GM12878 (cell line): ENCODE results near the gene A1BG. TPM values are rescaled to one million over a fixed set of nuclear protein-coding genes. Genes with fewer than 3 reads are reported as not detected.

Source experiments
- ATAC-seq: fragments of 200-7000 bp; cut with Tn5 transposase; 3 replicates; pipeline ENCODE4 v1.9.1; 2020; ENCODE audit warnings: mild to moderate bottlenecking, moderate library complexity
- BruUV-seq: library from RNA; stranded (reverse); fragments of 400-500 nt; replicated peaks from 2 replicates; lab custom pipeline; 2021; lab: Mats Ljungman, UMichigan
- CTCF ChIA-PET: fragments of 300-600 bp; sonication (Branson Sonifier 250); formaldehyde crosslinking; extraction: SDS; loops from one replicate; lab custom pipeline; 2021; ENCODE audit warnings: inconsistent platforms; lab: Yijun Ruan, JAX
- POLR2A ChIA-PET: fragments of 350-600 bp; formaldehyde crosslinking; extraction: SDS; loops from one replicate; lab custom pipeline; 2021; ENCODE audit warnings: inconsistent platforms; lab: Charles Lee
- RAD21 ChIA-PET: fragments of 300-600 bp; sonication (Branson Sonifier 250); formaldehyde crosslinking; loops from one replicate; lab custom pipeline; 2023; ENCODE audit warnings: antibody characterized with exemption; ENCODE audit not compliant: unreplicated experiment; lab: Charles Lee
- SMC1A ChIA-PET: fragments of 300-600 bp; sonication (Branson Sonifier 250); formaldehyde crosslinking; loops from one replicate; lab custom pipeline; 2023; ENCODE audit not compliant: unreplicated experiment, uncharacterized antibody; lab: Charles Lee
- DNase-seq: peaks from one replicate; pipeline ENCODE4 v3.0.0-alpha.2; 2011; ENCODE audit warnings: low read depth, low spot score
- FAIRE-seq: peaks from 3 replicates; lab custom pipeline; 2011; peaks lifted over from hg19 to GRCh38; lab: Jason Lieb, UNC
- H2AFZ ChIP-seq: 2 replicates; pipeline ENCODE4 v1.6.0; 2011; ENCODE audit warnings: low read depth, low read length, control low read depth; ENCODE audit not compliant: control insufficient read depth
- H3K27ac ChIP-seq: 2 replicates; pipeline ENCODE4 v1.5.1; 2011; ENCODE audit warnings: control low read depth; ENCODE audit not compliant: control insufficient read depth, insufficient read depth
- H3K27me3 ChIP-seq, 2 experiments: replicated peaks in 1 of 2; 2 replicates each; pipeline versions ENCODE4 v1.6.0 to v1.6.1; 2011; ENCODE audit warnings: low read length in 1 of 2; ENCODE audit not compliant: control insufficient read depth in 2 of 2, insufficient read depth in 2 of 2
- H3K36me3 ChIP-seq, 2 experiments: 2 replicates each; pipeline ENCODE4 v1.5.1; 2011; ENCODE audit warnings: low read length in 1 of 2; ENCODE audit not compliant: control insufficient read depth in 2 of 2, insufficient read depth in 2 of 2
- H3K4me1 ChIP-seq: 2 replicates; pipeline ENCODE4 v1.6.1; 2011; ENCODE audit warnings: mild to moderate bottlenecking, low read length, moderate library complexity, mixed read lengths; ENCODE audit not compliant: control insufficient read depth, insufficient read depth
- H3K4me2 ChIP-seq: 2 replicates; pipeline ENCODE4 v1.6.0; 2011; ENCODE audit warnings: control low read depth; ENCODE audit not compliant: control insufficient read depth, insufficient read depth
- H3K4me3 ChIP-seq: fragments of 200-600 bp; sonication (generic); 2 replicates; pipeline ENCODE4 v1.5.1; 2016
- H3K79me2 ChIP-seq: 2 replicates; pipeline ENCODE4 v1.6.0; 2011; ENCODE audit warnings: low read length; ENCODE audit not compliant: control insufficient read depth, insufficient read depth
- H3K9ac ChIP-seq: 2 replicates; pipeline ENCODE4 v1.8.0; 2011; ENCODE audit warnings: low read length, control low read depth, mixed read lengths; ENCODE audit not compliant: control insufficient read depth, insufficient read depth
- H3K9me3 ChIP-seq: replicated peaks from 3 replicates; pipeline ENCODE4 v1.5.1; 2011; ENCODE audit warnings: mild to moderate bottlenecking, low read length; ENCODE audit not compliant: control insufficient read depth, insufficient read depth
- H4K20me1 ChIP-seq: 2 replicates; pipeline ENCODE4 v1.6.0; 2011; ENCODE audit not compliant: control insufficient read depth, insufficient read depth
- ATF7 ChIP-seq: fragments of 450-650 bp; IDR thresholded peaks from 2 replicates; pipeline ENCODE4 v1.6.1; 2016; ENCODE audit warnings: low read depth, mild to moderate bottlenecking
- CREB1 ChIP-seq: IDR thresholded peaks from 2 replicates; pipeline ENCODE4 v1.6.1; 2012; ENCODE audit warnings: low read depth, mild to moderate bottlenecking, inconsistent platforms
- GATAD2B ChIP-seq: fragments of 450-650 bp; conservative IDR thresholded peaks from 2 replicates; pipeline ENCODE4 v1.6.1; 2017; ENCODE audit warnings: low read depth, mild to moderate bottlenecking, moderate library complexity
- IRF4 ChIP-seq: IDR thresholded peaks from 2 replicates; pipeline ENCODE4 v1.6.1; 2011; ENCODE audit warnings: low read depth, low read length
- JUNB ChIP-seq: IDR thresholded peaks from 2 replicates; pipeline ENCODE4 v1.6.1; 2016; ENCODE audit warnings: antibody characterized with exemption, mild to moderate bottlenecking
- NFIC ChIP-seq: IDR thresholded peaks from 2 replicates; pipeline ENCODE4 v1.6.1; 2012; ENCODE audit warnings: low read depth, mild to moderate bottlenecking, inconsistent platforms, low read length, moderate library complexity
- NFXL1 ChIP-seq: fragments of 450-650 bp; IDR thresholded peaks from 2 replicates; pipeline ENCODE4 v1.6.1; 2017; ENCODE audit warnings: antibody characterized with exemption, mild to moderate bottlenecking, borderline replicate concordance
- NFYB ChIP-seq: IDR thresholded peaks from 2 replicates; pipeline ENCODE4 v1.6.1; 2011; ENCODE audit warnings: low read depth, mild to moderate bottlenecking, low read length, improper control_type of control experiment, moderate library complexity; ENCODE audit not compliant: insufficient read depth
- NR2C1 ChIP-seq: fragments of 450-650 bp; IDR thresholded peaks from 2 replicates; pipeline ENCODE4 v1.6.1; 2017; ENCODE audit warnings: antibody characterized with exemption, mild to moderate bottlenecking, moderate library complexity
- SIX5 ChIP-seq: IDR thresholded peaks from 2 replicates; pipeline ENCODE4 v1.6.1; 2011; ENCODE audit warnings: mild to moderate bottlenecking, low read depth, low read length, moderate library complexity; ENCODE audit not compliant: severe bottlenecking
- SMC3 ChIP-seq: IDR thresholded peaks from 2 replicates; pipeline ENCODE4 v1.6.1; 2011; ENCODE audit warnings: low read length, improper control_type of control experiment, borderline replicate concordance
- TAF1 ChIP-seq: IDR thresholded peaks from 2 replicates; pipeline ENCODE4 v1.6.1; 2011; ENCODE audit warnings: mild to moderate bottlenecking, low read depth, low read length, borderline replicate concordance
- TCF12 ChIP-seq: IDR thresholded peaks from 2 replicates; pipeline ENCODE4 v1.6.1; 2011; ENCODE audit warnings: low read depth, mild to moderate bottlenecking, low read length
- TCF7 ChIP-seq: IDR thresholded peaks from 2 replicates; pipeline ENCODE4 v1.6.1; 2014; ENCODE audit warnings: antibody characterized with exemption, borderline replicate concordance
- ZSCAN29 ChIP-seq: fragments of 450-650 bp; IDR thresholded peaks from 2 replicates; pipeline ENCODE4 v1.6.1; 2017; ENCODE audit warnings: mild to moderate bottlenecking, moderate library complexity
- WGBS: methylation state at CpG from one replicate; pipeline ENCODE4 v1.1.6; 2016; ENCODE audit warnings: low lambda C conversion rate; ENCODE audit not compliant: insufficient replicate concordance, insufficient coverage; ENCODE audit errors: missing lambda C conversion rate; 5-methylcytosine and 5-hydroxymethylcytosine counted together
- in situ Hi-C: fragments of 300-500 bp; cut with MboI; formaldehyde crosslinking; loops from 9 replicates; pipeline ENCODE4 v1.14.3; 2018; ENCODE audit warnings: mixed read lengths
- intact Hi-C: fragments of 100-400 bp; cut with micrococcal nuclease; formaldehyde crosslinking; loops from one replicate; pipeline ENCODE4 v1.14.2; 2022; ENCODE audit not compliant: unreplicated experiment
- polyA plus RNA-seq, 11 experiments: library from polyadenylated mRNA; depleted of rRNA in 4 of 11; unstranded in 6 of 11; stranded (reverse) in 5 of 11; fragments of >200 nt; fragmentation: Nextera tagmentation in 4 of 11; fragmentation: Illumina TruSeq in 1 of 11; extraction: Ambion mirVana in 4 of 11; extraction: Trizol in 1 of 11; gene quantifications; 1 replicate in 1 of 11; 2 replicates in 10 of 11; pipeline versions ENCODE4 v1.2.1 to v1.2.3, GENCODE V29; 2011 to 2016; ENCODE audit warnings: inconsistent platforms in 2 of 11, missing spikeins in 2 of 11, low read depth in 1 of 11
- total RNA-seq, 4 experiments: library from RNA; depleted of rRNA in 3 of 4; stranded (reverse); fragments of >200 nt in 3 of 4; fragmentation: Illumina TruSeq in 1 of 4; extraction: Trizol in 1 of 4; gene quantifications; 2 replicates each; pipeline versions ENCODE4 v1.2.1 to v1.2.3, GENCODE V29; 2013 to 2021
- TF ChIP-seq, protein P1 (sequence below): IDR thresholded peaks from 2 replicates; pipeline ENCODE4 v1.6.1; 2012; ENCODE audit warnings: low read depth, low read length, improper control_type of control experiment
- TF ChIP-seq, protein P2 (sequence below): IDR thresholded peaks from 2 replicates; pipeline ENCODE4 v1.6.1; 2012; ENCODE audit warnings: low read depth, low read length, improper control_type of control experiment
- TF ChIP-seq, protein P3 (sequence below): fragments of 450-650 bp; IDR thresholded peaks from 2 replicates; pipeline ENCODE4 v1.6.1; 2017; ENCODE audit warnings: borderline replicate concordance

A1BG gene
- total and polyA plus RNA-seq, 10 of the 15 experiments (the other 5 are each of a cell fraction or from before 2014, with no cell fraction given), result 0.34 to 29.6 (median 11.8) TPM

DNA sequence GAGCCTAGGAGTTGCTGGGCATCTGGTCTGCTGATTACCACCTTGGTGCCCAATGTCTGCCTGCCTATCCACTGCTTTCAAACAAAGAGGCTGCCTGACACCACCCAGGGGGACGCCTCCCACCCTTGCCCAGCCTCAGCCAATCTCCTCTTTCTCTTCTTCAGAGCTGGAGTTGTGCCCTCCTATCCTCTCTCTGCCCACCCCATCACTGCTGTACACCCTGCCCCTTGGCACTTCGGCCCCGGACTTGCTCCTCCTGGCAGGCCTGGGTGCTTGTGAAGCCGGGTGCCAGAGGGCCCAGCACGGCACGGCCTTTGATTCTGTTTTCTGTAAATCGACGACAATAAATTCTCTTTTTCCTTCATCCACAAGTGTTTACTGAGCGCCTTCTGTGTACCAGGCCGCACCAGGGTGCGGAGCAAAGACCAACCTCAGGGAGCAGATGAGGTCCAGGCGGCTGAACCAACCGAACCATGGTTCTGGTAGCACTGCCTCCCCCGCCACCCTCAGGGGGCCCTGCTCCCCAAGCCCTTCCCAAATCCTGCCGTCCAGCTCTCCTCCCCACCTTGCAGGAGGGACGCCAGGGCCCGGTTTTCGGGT, 47.1 kb upstream of the A1BG start:
- TF ChIP-seq, protein P1, sequence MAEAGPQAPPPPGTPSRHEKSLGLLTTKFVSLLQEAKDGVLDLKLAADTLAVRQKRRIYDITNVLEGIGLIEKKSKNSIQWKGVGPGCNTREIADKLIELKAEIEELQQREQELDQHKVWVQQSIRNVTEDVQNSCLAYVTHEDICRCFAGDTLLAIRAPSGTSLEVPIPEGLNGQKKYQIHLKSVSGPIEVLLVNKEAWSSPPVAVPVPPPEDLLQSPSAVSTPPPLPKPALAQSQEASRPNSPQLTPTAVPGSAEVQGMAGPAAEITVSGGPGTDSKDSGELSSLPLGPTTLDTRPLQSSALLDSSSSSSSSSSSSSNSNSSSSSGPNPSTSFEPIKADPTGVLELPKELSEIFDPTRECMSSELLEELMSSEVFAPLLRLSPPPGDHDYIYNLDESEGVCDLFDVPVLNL, result no peak
- TF ChIP-seq, protein P2, sequence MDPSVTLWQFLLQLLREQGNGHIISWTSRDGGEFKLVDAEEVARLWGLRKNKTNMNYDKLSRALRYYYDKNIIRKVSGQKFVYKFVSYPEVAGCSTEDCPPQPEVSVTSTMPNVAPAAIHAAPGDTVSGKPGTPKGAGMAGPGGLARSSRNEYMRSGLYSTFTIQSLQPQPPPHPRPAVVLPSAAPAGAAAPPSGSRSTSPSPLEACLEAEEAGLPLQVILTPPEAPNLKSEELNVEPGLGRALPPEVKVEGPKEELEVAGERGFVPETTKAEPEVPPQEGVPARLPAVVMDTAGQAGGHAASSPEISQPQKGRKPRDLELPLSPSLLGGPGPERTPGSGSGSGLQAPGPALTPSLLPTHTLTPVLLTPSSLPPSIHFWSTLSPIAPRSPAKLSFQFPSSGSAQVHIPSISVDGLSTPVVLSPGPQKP, result no peak
- no peak for TF ChIP-seq SIX5
- no peak for TF ChIP-seq JUNB
- TF ChIP-seq GATAD2B, result no peak
- no peak for TF ChIP-seq TAF1
- no peak for TF ChIP-seq NFXL1
- TF ChIP-seq SMC3, result no peak
- TF ChIP-seq, protein P3, sequence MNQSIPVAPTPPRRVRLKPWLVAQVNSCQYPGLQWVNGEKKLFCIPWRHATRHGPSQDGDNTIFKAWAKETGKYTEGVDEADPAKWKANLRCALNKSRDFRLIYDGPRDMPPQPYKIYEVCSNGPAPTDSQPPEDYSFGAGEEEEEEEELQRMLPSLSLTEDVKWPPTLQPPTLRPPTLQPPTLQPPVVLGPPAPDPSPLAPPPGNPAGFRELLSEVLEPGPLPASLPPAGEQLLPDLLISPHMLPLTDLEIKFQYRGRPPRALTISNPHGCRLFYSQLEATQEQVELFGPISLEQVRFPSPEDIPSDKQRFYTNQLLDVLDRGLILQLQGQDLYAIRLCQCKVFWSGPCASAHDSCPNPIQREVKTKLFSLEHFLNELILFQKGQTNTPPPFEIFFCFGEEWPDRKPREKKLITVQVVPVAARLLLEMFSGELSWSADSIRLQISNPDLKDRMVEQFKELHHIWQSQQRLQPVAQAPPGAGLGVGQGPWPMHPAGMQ, result no peak
- TF ChIP-seq NFIC, result no peak
- no peak for TF ChIP-seq ATF7
- TF ChIP-seq IRF4, result no peak
- TF ChIP-seq CREB1, result no peak
- no peak for TF ChIP-seq NR2C1
- TF ChIP-seq ZSCAN29, result no peak
- TF ChIP-seq TCF12, result no peak
- TF ChIP-seq NFYB, result no peak
- TF ChIP-seq TCF7, result no peak
- TF ChIP-seq, all 136 proteins: peak for 0
- no peak for DNase-seq
- in situ Hi-C loops (no loop called here), intact Hi-C loops (no loop called here)
- WGBS, result 68% methylated on average over 12 of the region's 18 CpGs
- no TSS peak for BruUV-seq
- Histone ChIP-seq H3K27me3 (no peaks in the 10 kb centered on the region), H3K79me2 (no peaks in the 10 kb centered on the region), H3K9ac (no peak overlapping the region), H3K27ac (no peak overlapping the region), H3K4me2 (peak overlapping the region; percentile 95), H3K9me3 (no peaks in the 10 kb centered on the region), H3K4me3 (peak overlapping the region; percentile 75), H2AFZ (peak overlapping the region; percentile 71), H3K36me3 (peaks cover 0 to 2% of the 10 kb centered on the region in 2 experiments; a peak in 3 of 4 replicates), H4K20me1 (no peaks in the 10 kb centered on the region), H3K4me1 (peaks cover 10% of the 10 kb centered on the region)
- ChIA-PET CTCF (no interaction called here), SMC1A (no interaction called here), POLR2A (interaction anchor here (1.6 kb wide), 1 partner anchor 9 kb away, joined by 5 read pairs; the partner anchor contains the start of gene ZNF584), RAD21 (no interaction called here)
- FAIRE-seq, result no peak
- ATAC-seq, result no peak
